GM13977 (cell line): ENCODE results near the gene DLGAP4.

ENCODE experiments used
- DNase-seq: peaks from one replicate; pipeline ENCODE4 v3.0.0; 2012; ENCODE audit warnings: low spot score
- CTCF ChIP-seq: IDR thresholded peaks from 2 replicates; pipeline ENCODE4 v1.5.1; 2012; ENCODE audit warnings: mild to moderate bottlenecking, control low read depth; ENCODE audit not compliant: insufficient read depth; ENCODE audit errors: extremely low read depth, missing control alignments
- in situ Hi-C: fragments of 300-500 bp; cut with MboI; formaldehyde crosslinking; loops from one replicate; pipeline ENCODE4 v1.12.0; 2022; ENCODE audit warnings: low sequenced_read_pairs, low pct_unique_long_range_greater_than_20kb, mixed read lengths, inconsistent platforms; ENCODE audit not compliant: unreplicated experiment

The DLGAP4 gene

GRCh38 chr20:36449663-36450062 is 143.5 kb downstream of the DLGAP4 start:
- TF ChIP-seq CTCF = no peak
- DNase-seq = no peak
- in situ Hi-C loops = loop anchor here (10.0 to 25.0 kb wide), 2 partner anchors 155 to 237 kb away; partner anchors contain the start of gene RAB5IF

- no peak for DNase-seq
- TF ChIP-seq CTCF = no peak
- in situ Hi-C loops = loop anchor here (10.0 kb wide), 1 partner anchor 150 kb away; the partner anchor contains the start of gene RAB5IF
These were observed 148.2 kb downstream of the DLGAP4 start for GRCh38 chr20:36454332-36454697.

- DNase-seq = no peak
- TF ChIP-seq CTCF = no peak
- in situ Hi-C loops = loop anchor here (10.0 kb wide), 1 partner anchor 150 kb away; the partner anchor contains the start of gene RAB5IF
These were observed 148.7 kb downstream of the DLGAP4 start for GRCh38 chr20:36454698-36455427.

- in situ Hi-C loops = loop anchor here (10.0 kb wide), 1 partner anchor 149 kb away; the partner anchor contains the start of gene RAB5IF
- TF ChIP-seq CTCF = no peak
- DNase-seq = no peak
These were observed 150.0 kb downstream of the DLGAP4 start for GRCh38 chr20:36455972-36456625.

DNA sequence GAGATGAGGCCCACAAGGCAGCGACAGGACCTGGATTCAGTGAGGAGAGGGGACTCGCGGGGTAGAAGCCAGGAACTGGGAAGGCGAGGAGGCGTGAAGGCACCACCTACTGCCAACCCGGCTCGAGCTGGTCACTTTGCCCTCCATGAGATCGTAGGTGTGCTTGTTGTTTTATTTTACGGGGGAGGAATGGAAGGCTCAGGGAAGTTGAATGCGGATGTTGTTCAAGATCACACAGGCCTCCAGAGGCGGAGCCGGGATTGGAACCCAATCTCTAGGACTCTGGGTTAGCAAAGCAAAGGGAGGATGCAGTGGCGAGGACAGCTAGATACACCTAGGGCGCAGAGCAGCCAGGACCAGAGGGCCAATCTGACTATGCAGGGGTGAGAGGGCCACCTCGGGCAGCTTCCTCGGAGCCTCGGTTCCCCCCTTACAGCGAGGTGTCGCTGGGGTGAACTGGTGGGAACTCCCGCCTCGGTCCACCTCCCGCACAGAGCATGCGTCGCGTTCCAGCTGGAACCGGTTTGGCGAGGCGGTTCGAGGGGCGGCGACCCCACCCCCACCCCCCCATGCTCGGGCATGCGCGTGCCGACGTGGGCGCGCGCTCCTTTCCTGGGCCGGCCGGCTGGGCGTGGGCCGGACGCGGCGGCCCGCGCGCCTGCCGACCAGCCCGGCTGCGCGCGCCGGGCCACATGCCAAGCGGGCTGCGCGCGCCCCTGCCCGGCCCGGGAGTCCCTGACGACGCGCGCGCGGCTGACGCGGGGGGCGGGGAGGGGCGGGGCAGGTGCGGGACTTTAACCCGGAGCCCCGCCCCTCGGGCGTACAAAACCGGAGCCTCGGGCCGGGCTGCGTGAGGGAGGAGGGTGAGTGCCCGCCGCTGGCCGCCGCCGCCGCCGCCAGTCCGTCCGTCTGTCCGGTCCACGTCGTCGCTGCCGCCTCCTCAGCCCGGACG is 154.8 kb downstream of the DLGAP4 start:
- no peak for TF ChIP-seq CTCF
- peak; percentile 95 for DNase-seq
- in situ Hi-C loops = no loop called here
